RWPE2 (cell line): ENCODE results near the gene ANKRD65.

Experiments
- ATAC-seq: fragments of 200-7000 bp; cut with Tn5 transposase; 3 replicates; pipeline ENCODE4 v1.9.1; 2021; ENCODE audit warnings: low read depth
- DNase-seq: peaks from one replicate; pipeline ENCODE4 v3.0.0-alpha.2; 2020; ENCODE audit warnings: low spot score
- H3K27ac ChIP-seq: fragments of 450-650 bp; 2 replicates; pipeline ENCODE4 v1.5.1; 2017; ENCODE audit warnings: mild to moderate bottlenecking; ENCODE audit not compliant: poor library complexity, severe bottlenecking
- H3K27me3 ChIP-seq: fragments of 250-450 bp; sonication (Bioruptor Pico); 2 replicates; pipeline ENCODE4 v1.5.1; 2021; ENCODE audit warnings: mild to moderate bottlenecking, moderate library complexity; ENCODE audit not compliant: insufficient read depth, poor library complexity, severe bottlenecking
- H3K36me3 ChIP-seq: fragments of 250-450 bp; sonication (Bioruptor Pico); 2 replicates; pipeline ENCODE4 v1.5.1; 2020; ENCODE audit warnings: low read depth, mild to moderate bottlenecking, moderate library complexity
- H3K4me1 ChIP-seq: fragments of 250-450 bp; sonication (Bioruptor Pico); 2 replicates; pipeline ENCODE4 v1.5.1; 2021; ENCODE audit warnings: mild to moderate bottlenecking, moderate library complexity; ENCODE audit not compliant: insufficient read depth, poor library complexity, severe bottlenecking
- H3K4me3 ChIP-seq: fragments of 250-450 bp; sonication (Bioruptor Pico); 2 replicates; pipeline ENCODE4 v1.5.1; 2021; ENCODE audit warnings: mild to moderate bottlenecking, moderate library complexity; ENCODE audit not compliant: severe bottlenecking
- H3K9me3 ChIP-seq: fragments of 250-450 bp; sonication (Bioruptor Pico); 2 replicates; pipeline ENCODE4 v1.5.1; 2021; ENCODE audit warnings: mild to moderate bottlenecking, moderate library complexity; ENCODE audit not compliant: severe bottlenecking
- TF ChIP-seq, protein P1 (sequence below): fragments of 450-650 bp; IDR thresholded peaks from one replicate; pipeline ENCODE4 v1.5.1; 2017; ENCODE audit warnings: mild to moderate bottlenecking, moderate library complexity; ENCODE audit not compliant: poor library complexity, severe bottlenecking

Gene ANKRD65

DNA sequence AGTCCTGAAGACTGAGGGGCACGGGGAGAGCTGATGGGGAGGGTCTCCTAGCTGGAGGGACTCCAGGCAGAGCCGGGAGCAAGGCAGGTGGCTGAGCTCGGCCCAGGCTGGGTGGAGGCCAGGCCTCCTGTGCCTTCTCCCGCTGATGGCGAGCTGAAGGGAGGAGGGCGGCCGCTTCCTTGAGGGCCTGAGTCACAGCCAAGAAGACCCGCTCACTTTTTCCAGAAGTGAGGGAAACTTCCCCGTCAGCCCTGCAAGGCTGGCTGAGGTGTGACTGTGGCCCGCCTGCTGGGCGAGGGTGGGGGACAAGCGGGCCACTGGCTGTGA, 12.7 kb upstream of the ANKRD65 start:
- H3K9me3 ChIP-seq, result no peaks in the 10 kb centered on the region
- TF ChIP-seq, protein P1, sequence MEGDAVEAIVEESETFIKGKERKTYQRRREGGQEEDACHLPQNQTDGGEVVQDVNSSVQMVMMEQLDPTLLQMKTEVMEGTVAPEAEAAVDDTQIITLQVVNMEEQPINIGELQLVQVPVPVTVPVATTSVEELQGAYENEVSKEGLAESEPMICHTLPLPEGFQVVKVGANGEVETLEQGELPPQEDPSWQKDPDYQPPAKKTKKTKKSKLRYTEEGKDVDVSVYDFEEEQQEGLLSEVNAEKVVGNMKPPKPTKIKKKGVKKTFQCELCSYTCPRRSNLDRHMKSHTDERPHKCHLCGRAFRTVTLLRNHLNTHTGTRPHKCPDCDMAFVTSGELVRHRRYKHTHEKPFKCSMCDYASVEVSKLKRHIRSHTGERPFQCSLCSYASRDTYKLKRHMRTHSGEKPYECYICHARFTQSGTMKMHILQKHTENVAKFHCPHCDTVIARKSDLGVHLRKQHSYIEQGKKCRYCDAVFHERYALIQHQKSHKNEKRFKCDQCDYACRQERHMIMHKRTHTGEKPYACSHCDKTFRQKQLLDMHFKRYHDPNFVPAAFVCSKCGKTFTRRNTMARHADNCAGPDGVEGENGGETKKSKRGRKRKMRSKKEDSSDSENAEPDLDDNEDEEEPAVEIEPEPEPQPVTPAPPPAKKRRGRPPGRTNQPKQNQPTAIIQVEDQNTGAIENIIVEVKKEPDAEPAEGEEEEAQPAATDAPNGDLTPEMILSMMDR, result no peak
- H3K36me3 ChIP-seq, result no peaks in the 10 kb centered on the region
- peaks cover 9% of the 10 kb centered on the region for H3K4me1 ChIP-seq
- H3K4me3 ChIP-seq, result no peak overlapping the region
- DNase-seq (no peak), ATAC-seq (no peak)
- H3K27ac ChIP-seq, result peak overlapping the region; percentile 29
- H3K27me3 ChIP-seq, result no peaks in the 10 kb centered on the region

- H3K27me3 ChIP-seq, result no peaks in the 10 kb centered on the region
- H3K4me1 ChIP-seq, result peaks cover 9% of the 10 kb centered on the region
- peak; percentile 79 for DNase-seq
- H3K36me3 ChIP-seq, result no peaks in the 10 kb centered on the region
- H3K4me3 ChIP-seq, result no peak overlapping the region
- TF ChIP-seq, protein P1, result no peak
- H3K27ac ChIP-seq, result peak overlapping the region; percentile 29
- ATAC-seq, result peak; percentile 56
- H3K9me3 ChIP-seq, result no peaks in the 10 kb centered on the region
These were observed 12.1 kb upstream of the ANKRD65 start for GRCh38 chr1:1432951-1433803.

- H3K9me3 ChIP-seq, result no peaks in the 10 kb centered on the region
- DNase-seq (no peak), ATAC-seq (no peak)
- no peaks in the 10 kb centered on the region for H3K27me3 ChIP-seq
- H3K4me3 ChIP-seq, result no peak overlapping the region
- TF ChIP-seq, protein P1, result no peak
- H3K36me3 ChIP-seq, result no peaks in the 10 kb centered on the region
- H3K4me1 ChIP-seq, result peaks cover 9% of the 10 kb centered on the region
- H3K27ac ChIP-seq, result peak overlapping the region; percentile 14
These were observed 11.3 kb upstream of the ANKRD65 start for GRCh38 chr1:1432274-1432950.

DNA sequence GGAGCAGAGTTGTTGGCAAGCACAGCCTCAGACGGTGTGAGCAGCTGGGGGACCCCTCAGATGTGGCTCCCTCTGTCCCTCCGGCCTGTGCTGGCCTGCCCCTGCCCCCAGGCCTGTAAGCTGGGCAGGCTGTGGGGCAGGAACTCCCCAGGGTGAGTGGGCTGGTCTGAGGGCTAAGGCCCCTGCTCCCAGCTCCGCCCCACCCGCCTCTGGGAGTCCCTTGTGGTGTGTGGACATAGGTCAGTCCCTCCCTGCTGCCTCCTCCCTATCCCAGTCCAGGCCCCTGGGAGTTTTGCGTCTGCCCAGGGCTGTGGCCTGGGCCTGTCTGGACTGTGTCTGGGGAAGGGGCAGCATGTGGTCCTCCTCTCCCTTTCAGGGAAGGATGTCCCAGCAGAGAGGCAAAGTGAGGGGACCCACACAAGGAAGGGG, 10.8 kb upstream of the ANKRD65 start:
- no peaks in the 10 kb centered on the region for H3K9me3 ChIP-seq
- H3K4me3 ChIP-seq, result no peak overlapping the region
- ATAC-seq, result peak; percentile 10; the same call in 1 of the 3 replicates
- no peaks in the 10 kb centered on the region for H3K27me3 ChIP-seq
- H3K27ac ChIP-seq, result peak overlapping the region; percentile 14
- H3K4me1 ChIP-seq, result peaks cover 9% of the 10 kb centered on the region
- no peak for DNase-seq
- TF ChIP-seq, protein P1, result no peak
- no peaks in the 10 kb centered on the region for H3K36me3 ChIP-seq
